H1 (cell line): ENCODE measurements around the gene YBX2. TPM values are rescaled to one million over a fixed set of nuclear protein-coding genes. Genes with fewer than 3 reads are reported as not detected.

Experiments used
- CTCF ChIA-PET: fragments of 300-600 bp; sonication (Branson Sonifier 250); formaldehyde crosslinking; loops from one replicate; lab custom pipeline; 2021; ENCODE audit not compliant: partially characterized antibody; lab: Charles Lee
- POLR2A ChIA-PET: fragments of 300-600 bp; sonication (Branson Sonifier 250); formaldehyde crosslinking; loops from one replicate; lab custom pipeline; 2021; ENCODE audit warnings: inconsistent platforms; ENCODE audit not compliant: partially characterized antibody; lab: Charles Lee
- DNase-seq, 2 experiments: peaks; one replicate each; pipeline versions ENCODE4 v3.0.0 to v3.0.0-alpha.2; 2010 to 2022; ENCODE audit warnings: low spot score in 2 of 2, low read depth in 1 of 2, mixed read lengths in 1 of 2
- FAIRE-seq: peaks from 2 replicates; lab custom pipeline; 2011; peaks lifted over from hg19 to GRCh38; lab: Jason Lieb, UNC
- H2AFZ ChIP-seq: 2 replicates; pipeline ENCODE4 v1.8.1; 2012; ENCODE audit warnings: low read length, inconsistent platforms
- H2AK5ac ChIP-seq: 2 replicates; pipeline ENCODE4 v1.6.1; 2013; ENCODE audit warnings: low read depth, low read length
- H2BK120ac ChIP-seq: replicated peaks from 2 replicates; pipeline ENCODE3; 2013; ENCODE audit warnings: low read depth, low read length, inconsistent platforms
- H2BK12ac ChIP-seq: 2 replicates; pipeline ENCODE4 v1.6.1; 2013; ENCODE audit warnings: low read depth, low read length
- H2BK15ac ChIP-seq: 2 replicates; pipeline ENCODE4 v1.6.1; 2013; ENCODE audit warnings: low read length
- H2BK20ac ChIP-seq: 2 replicates; pipeline ENCODE4 v1.6.1; 2013; ENCODE audit warnings: low read length
- H2BK5ac ChIP-seq: 2 replicates; pipeline ENCODE4 v1.6.1; 2013; ENCODE audit warnings: low read depth, low read length
- H3K14ac ChIP-seq: 2 replicates; pipeline ENCODE4 v1.6.1; 2013; ENCODE audit warnings: inconsistent platforms; ENCODE audit not compliant: insufficient read length
- H3K18ac ChIP-seq: 2 replicates; pipeline ENCODE4 v1.6.1; 2013; ENCODE audit warnings: low read length; ENCODE audit errors: extremely low read depth
- H3K23ac ChIP-seq: 2 replicates; pipeline ENCODE4 v1.6.1; 2013; ENCODE audit warnings: inconsistent platforms; ENCODE audit not compliant: insufficient read length
- H3K23me2 ChIP-seq: 2 replicates; pipeline ENCODE4 v1.6.1; 2013; ENCODE audit warnings: low read depth, low read length
- H3K27ac ChIP-seq: 2 replicates; pipeline ENCODE4 v1.6.1; 2011; ENCODE audit warnings: low read depth, low read length, inconsistent platforms
- H3K27me3 ChIP-seq, 4 experiments: replicated peaks in 1 of 4; 1 replicate in 1 of 4; 2 replicates in 3 of 4; pipeline versions ENCODE4 v1.6.1 to v1.8.1; 2011 to 2013; ENCODE audit warnings: low read length in 3 of 4, mild to moderate bottlenecking in 3 of 4, inconsistent platforms in 2 of 4, mixed read lengths in 2 of 4, moderate library complexity in 1 of 4; ENCODE audit not compliant: control insufficient read depth in 3 of 4, insufficient read depth in 3 of 4; ENCODE audit errors: extremely low read depth in 1 of 4
- H3K36me3 ChIP-seq, 4 experiments: 2 replicates each; pipeline versions ENCODE4 v1.6.1 to v1.8.1; 2011 to 2013; ENCODE audit warnings: mild to moderate bottlenecking in 4 of 4, low read length in 3 of 4, moderate library complexity in 2 of 4, control low read depth in 1 of 4, inconsistent platforms in 1 of 4; ENCODE audit not compliant: insufficient read depth in 4 of 4, control insufficient read depth in 2 of 4
- H3K4ac ChIP-seq: replicated peaks from 2 replicates; pipeline ENCODE3; 2013; ENCODE audit warnings: low read length, low read depth, mixed read lengths, inconsistent platforms; ENCODE audit not compliant: insufficient read length
- H3K4me1 ChIP-seq, 4 experiments: replicated peaks in 1 of 4; 1 replicate in 1 of 4; 2 replicates in 3 of 4; pipeline versions ENCODE4 v1.6.1 to v1.8.1; 2011 to 2013; ENCODE audit warnings: low read length in 3 of 4, inconsistent platforms in 2 of 4, mixed read lengths in 1 of 4; ENCODE audit not compliant: insufficient read depth in 4 of 4, control insufficient read depth in 3 of 4
- H3K4me2 ChIP-seq, 2 experiments: 2 replicates each; pipeline versions ENCODE4 v1.6.1 to v1.8.1; 2011 to 2013; ENCODE audit warnings: low read depth in 2 of 2, low read length in 2 of 2, control low read depth in 1 of 2, inconsistent platforms in 1 of 2, mild to moderate bottlenecking in 1 of 2; ENCODE audit not compliant: insufficient read depth in 1 of 2
- H3K4me3 ChIP-seq, 4 experiments: fragments of 200-600, 300-600 bp in 1 of 4; sonication (generic), shearing (Covaris generic), sonication (Bioruptor Twin) in 1 of 4; 2 replicates each; pipeline versions ENCODE4 v1.5.1 to v1.8.1; 2011 to 2016; ENCODE audit warnings: low read length in 4 of 4, low read depth in 3 of 4, control low read depth in 2 of 4, inconsistent platforms in 2 of 4, mild to moderate bottlenecking in 2 of 4, mixed read lengths in 1 of 4, moderate library complexity in 1 of 4; ENCODE audit not compliant: insufficient read depth in 2 of 4; ENCODE audit errors: extremely low read depth in 1 of 4
- H3K56ac ChIP-seq: replicated peaks from 2 replicates; pipeline ENCODE3; 2013; ENCODE audit warnings: low read depth, mild to moderate bottlenecking, mixed read lengths, low read length, inconsistent platforms; ENCODE audit not compliant: insufficient read length
- H3K79me1 ChIP-seq: 2 replicates; pipeline ENCODE4 v1.6.1; 2013; ENCODE audit warnings: low read depth, low read length, control low read depth
- H3K79me2 ChIP-seq, 2 experiments: 2 replicates each; pipeline versions ENCODE4 v1.6.1 to v1.8.1; 2012 to 2013; ENCODE audit warnings: low read length in 2 of 2, mild to moderate bottlenecking in 2 of 2, inconsistent platforms in 1 of 2; ENCODE audit not compliant: insufficient read depth in 2 of 2, control insufficient read depth in 1 of 2
- H3K9ac ChIP-seq, 4 experiments: replicated peaks in 1 of 4; 1 replicate in 1 of 4; 2 replicates in 3 of 4; pipeline versions ENCODE4 v1.6.1 to v1.8.1; 2011 to 2013; ENCODE audit warnings: low read depth in 3 of 4, low read length in 3 of 4, control low read depth in 2 of 4, mild to moderate bottlenecking in 2 of 4, moderate library complexity in 2 of 4, inconsistent platforms in 1 of 4; ENCODE audit errors: extremely low read depth in 1 of 4
- H3K9me3 ChIP-seq, 2 experiments: 2 replicates each; pipeline versions ENCODE4 v1.6.1 to v1.8.1; 2012 to 2013; ENCODE audit warnings: mild to moderate bottlenecking in 2 of 2, moderate library complexity in 2 of 2, control low read depth in 1 of 2, inconsistent platforms in 1 of 2, low read depth in 1 of 2, low read length in 1 of 2, mixed read lengths in 1 of 2; ENCODE audit not compliant: insufficient read depth in 2 of 2
- H4K20me1 ChIP-seq, 2 experiments: replicated peaks in 1 of 2; 2 replicates each; pipeline versions ENCODE3 to v1.8.1; 2011 to 2013; ENCODE audit warnings: inconsistent platforms in 2 of 2, low read length in 2 of 2, mild to moderate bottlenecking in 1 of 2; ENCODE audit not compliant: insufficient read depth in 2 of 2, control insufficient read depth in 1 of 2
- H4K5ac ChIP-seq: 2 replicates; pipeline ENCODE4 v1.6.1; 2013; ENCODE audit warnings: low read length, low read depth, mixed read lengths, inconsistent platforms; ENCODE audit not compliant: insufficient read length
- H4K8ac ChIP-seq: 2 replicates; pipeline ENCODE4 v1.8.0; 2013; ENCODE audit warnings: mild to moderate bottlenecking, moderate library complexity, low read length, inconsistent platforms; ENCODE audit not compliant: insufficient read depth; ENCODE audit errors: extremely low read depth
- H4K91ac ChIP-seq: replicated peaks from 2 replicates; pipeline ENCODE3; 2013; ENCODE audit warnings: low read length, mixed read lengths, inconsistent platforms; ENCODE audit not compliant: insufficient read length
- ATF3 ChIP-seq: IDR thresholded peaks from 2 replicates; pipeline ENCODE4 v1.6.1; 2011; ENCODE audit warnings: low read depth, mild to moderate bottlenecking, low read length; ENCODE audit not compliant: insufficient read depth
- MAX ChIP-seq: IDR thresholded peaks from 2 replicates; pipeline ENCODE4 v1.6.1; 2012; ENCODE audit warnings: inconsistent platforms
- RAD21 ChIP-seq, 2 experiments: IDR thresholded peaks in 1 of 2; conservative IDR thresholded peaks in 1 of 2; 2 replicates each; pipeline ENCODE4 v1.6.1; 2011; ENCODE audit warnings: low read depth in 2 of 2, low read length in 2 of 2, improper control_type of control experiment in 1 of 2, inconsistent platforms in 1 of 2, mild to moderate bottlenecking in 1 of 2, moderate library complexity in 1 of 2
- SAP30 ChIP-seq: fragments of 300-600 bp; sonication (generic); IDR thresholded peaks from 2 replicates; pipeline ENCODE4 v1.7.1; 2012; ENCODE audit warnings: low read length, moderate library complexity, mild to moderate bottlenecking, inconsistent platforms; ENCODE audit not compliant: insufficient read depth, insufficient replicate concordance
- SUZ12 ChIP-seq: fragments of 200-600 bp; sonication (generic); IDR thresholded peaks from 2 replicates; pipeline ENCODE4 v1.6.1; 2012; ENCODE audit warnings: mild to moderate bottlenecking, inconsistent platforms, low read length, moderate library complexity, mixed read lengths
- USF2 ChIP-seq: IDR thresholded peaks from 2 replicates; pipeline ENCODE4 v1.6.1; 2011; ENCODE audit warnings: low read length, improper control_type of control experiment
- WGBS, 2 experiments: shearing (Covaris generic) in 1 of 2; methylation state at CpG; one replicate each; pipeline versions ENCODE4 v1.1.6 to v1.1.7; 2013 to 2015; ENCODE audit warnings: low lambda C conversion rate in 2 of 2, mixed read lengths in 2 of 2, inconsistent platforms in 1 of 2, low coverage in 1 of 2, missing lambda C conversion rate in 1 of 2; ENCODE audit not compliant: insufficient replicate concordance in 2 of 2, insufficient coverage in 1 of 2, insufficient read length in 1 of 2; ENCODE audit errors: extremely low coverage in 1 of 2, missing lambda C conversion rate in 1 of 2; 5-methylcytosine and 5-hydroxymethylcytosine counted together
- polyA plus RNA-seq, 7 experiments: library from polyadenylated mRNA; depleted of rRNA in 3 of 7; stranded (reverse) in 5 of 7; unstranded in 2 of 7; fragments of >200 nt in 5 of 7; fragments of 200-250 nt in 2 of 7; gene quantifications; 1 replicate in 5 of 7; 2 replicates in 1 of 7; 4 replicates in 1 of 7; pipeline versions ENCODE4 v1.2.1 to v1.2.3, GENCODE V29; 2011 to 2013; ENCODE audit warnings: missing spikeins in 2 of 7, mixed read lengths in 2 of 7
- total RNA-seq: library from RNA; stranded (reverse); fragmentation: NEBNext Ultra II Directional; extraction: Animal tissue kit (Norgen Biotek cat#: 25700); gene quantifications from 2 replicates; pipeline ENCODE4 v1.2.1, GENCODE V29; 2021

The YBX2 gene
- total and polyA plus RNA-seq, 2 of the 8 experiments (the other 6 are each of a cell fraction or from before 2014, with no cell fraction given): 19.2 to 30.5 TPM

- Histone ChIP-seq H2BK120ac (no peak within 1 kb of the TSS), H3K4me3 (peak within 1 kb of the TSS; percentile 76 to 83 (median 78)), H4K20me1 (peaks cover 0 to 7% of the 10 kb centered on the region in 2 experiments), H3K36me3 (peaks cover 0 to 6% (median 2%) of the 10 kb centered on the region in 4 experiments; a peak in 3 of 8 replicates), H2BK20ac (no peak within 1 kb of the TSS), H3K79me1 (no peaks in the 10 kb centered on the region), H2BK5ac (peak within 1 kb of the TSS; percentile 18; the same call in 1 of the 2 replicates), H3K14ac (no peak within 1 kb of the TSS), H3K4me2 (peak within 1 kb of the TSS; percentile 45 to 100), H3K27ac (no peak within 1 kb of the TSS), H4K91ac (no peak within 1 kb of the TSS), H3K9ac (peak within 1 kb of the TSS; percentile 49 to 75 (median 66)), H3K23ac (no peak within 1 kb of the TSS), H4K5ac (no peak within 1 kb of the TSS), H3K18ac (peak within 1 kb of the TSS; percentile 42; the same call in 1 of the 2 replicates), H2BK15ac (peak within 1 kb of the TSS; percentile 72; the same call in 1 of the 2 replicates), H2BK12ac (peak within 1 kb of the TSS; percentile 27; the same call in 1 of the 2 replicates), H4K8ac (peak within 1 kb of the TSS; percentile 82; the same call in 1 of the 2 replicates), H3K79me2 (no peaks in the 10 kb centered on the region), H3K23me2 (peaks cover 11% of the 10 kb centered on the region), H3K4ac (no peak within 1 kb of the TSS), H2AFZ (peak within 1 kb of the TSS; percentile 54; the same call in 1 of the 2 replicates), H3K27me3 (peaks cover 0 to 13% (median 7%) of the 10 kb centered on the region in 4 experiments; a peak in 6 of 7 replicates), H3K56ac (no peak within 1 kb of the TSS), H2AK5ac (no peak within 1 kb of the TSS), H3K4me1 (peaks cover 0 to 20% (median 8%) of the 10 kb centered on the region in 4 experiments; a peak in 5 of 7 replicates), H3K9me3 (no peaks in the 10 kb centered on the region)
- POLR2A ChIA-PET: interaction anchor here (0.8 to 7.7 kb wide), 23 partner anchors 10 to 303 kb away, joined by 3 to 94 read pairs (median 5); partner anchors contain the start of genes ACADVL, CLDN7, CTDNEP1 and DLG4
- CTCF ChIA-PET: interaction anchor here (0.6 to 4.8 kb wide), 26 partner anchors 10 to 304 kb away, joined by 3 to 46 read pairs (median 4); partner anchors contain the start of genes ACAP1, CLDN7, GABARAP and GPS2
- DNase-seq (peak; percentile 96 to 98), FAIRE-seq (peak; percentile 66)
- 3% methylated on average over 58 of the region's 71 CpGs; no CpG with 5 or more reads in 1 of the 2 experiments for WGBS, 2 experiments
- TF ChIP-seq ATF3 (no peak), SUZ12 (no peak), SAP30 (peak; percentile 79), USF2 (no peak; the same call in 1 of the 2 replicates), RAD21 (IDR thresholded peaks at IDR 0.05 in 1 of 2, conservative IDR thresholded peaks at IDR 0.05 in 1 of 2; ENCODE audit: low read depth in 2 of 2, low read length in 2 of 2) (no peak), MAX (peak; percentile 89)
Measured at GRCh38 chr17:7281074-7281952, 13.1 kb downstream of the YBX2 start, which contains the start of gene SLC2A4. TSS of gene SLC2A4 (plus strand) at chr17:7281718. CDS start at chr17:7281935, 217 bp downstream.
